ENCODE measurements around the gene SLC4A7.

Gene SLC4A7

GRCh38 chr3:27391796-27392195 is 92.4 kb downstream of the SLC4A7 start:
- H3K4me2 ChIP-seq (ENCODE audit: low read depth, low read length, poor library complexity, severe bottlenecking) = no peak overlapping the region
- no peaks in the 10 kb centered on the region for H4K20me1 ChIP-seq (ENCODE audit: insufficient read depth, low read length, poor library complexity, severe bottlenecking)
- no peak overlapping the region for H3K9ac ChIP-seq (ENCODE audit: low read depth, low read length, poor library complexity, severe bottlenecking)
- no peaks in the 10 kb centered on the region for H3K9me2 ChIP-seq (replicated peaks; ENCODE audit: low read depth, low read length)
- no peaks in the 10 kb centered on the region for H3F3A ChIP-seq (ENCODE audit: low read depth)
- no peaks in the 10 kb centered on the region for H3K79me2 ChIP-seq (ENCODE audit: insufficient read depth, low read length)
- no peaks in the 10 kb centered on the region for H3K4me1 ChIP-seq (ENCODE audit: insufficient read depth, low read length, poor library complexity, severe bottlenecking)
- no peak overlapping the region for H2AFZ ChIP-seq (ENCODE audit: low read length)
- TF ChIP-seq, protein P1, sequence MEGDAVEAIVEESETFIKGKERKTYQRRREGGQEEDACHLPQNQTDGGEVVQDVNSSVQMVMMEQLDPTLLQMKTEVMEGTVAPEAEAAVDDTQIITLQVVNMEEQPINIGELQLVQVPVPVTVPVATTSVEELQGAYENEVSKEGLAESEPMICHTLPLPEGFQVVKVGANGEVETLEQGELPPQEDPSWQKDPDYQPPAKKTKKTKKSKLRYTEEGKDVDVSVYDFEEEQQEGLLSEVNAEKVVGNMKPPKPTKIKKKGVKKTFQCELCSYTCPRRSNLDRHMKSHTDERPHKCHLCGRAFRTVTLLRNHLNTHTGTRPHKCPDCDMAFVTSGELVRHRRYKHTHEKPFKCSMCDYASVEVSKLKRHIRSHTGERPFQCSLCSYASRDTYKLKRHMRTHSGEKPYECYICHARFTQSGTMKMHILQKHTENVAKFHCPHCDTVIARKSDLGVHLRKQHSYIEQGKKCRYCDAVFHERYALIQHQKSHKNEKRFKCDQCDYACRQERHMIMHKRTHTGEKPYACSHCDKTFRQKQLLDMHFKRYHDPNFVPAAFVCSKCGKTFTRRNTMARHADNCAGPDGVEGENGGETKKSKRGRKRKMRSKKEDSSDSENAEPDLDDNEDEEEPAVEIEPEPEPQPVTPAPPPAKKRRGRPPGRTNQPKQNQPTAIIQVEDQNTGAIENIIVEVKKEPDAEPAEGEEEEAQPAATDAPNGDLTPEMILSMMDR (conservative IDR thresholded peaks at IDR 0.05; ENCODE audit: low read length) = no peak
- TF ChIP-seq EZH2phosphoT487 (IDR thresholded peaks at IDR 0.05; ENCODE audit: borderline replicate concordance) = no peak
- no peaks in the 10 kb centered on the region for H3K9me3 ChIP-seq (ENCODE audit: insufficient read depth, low read depth, low read length)
- no peaks in the 10 kb centered on the region for H3K27me3 ChIP-seq (ENCODE audit: insufficient read depth, low read length, poor library complexity, severe bottlenecking)
- peaks cover 43% of the 10 kb centered on the region for H3K36me3 ChIP-seq (ENCODE audit: insufficient read depth, low read length)
- H3K4me3 ChIP-seq (ENCODE audit: low read length, poor library complexity, severe bottlenecking) = no peak overlapping the region

DNA sequence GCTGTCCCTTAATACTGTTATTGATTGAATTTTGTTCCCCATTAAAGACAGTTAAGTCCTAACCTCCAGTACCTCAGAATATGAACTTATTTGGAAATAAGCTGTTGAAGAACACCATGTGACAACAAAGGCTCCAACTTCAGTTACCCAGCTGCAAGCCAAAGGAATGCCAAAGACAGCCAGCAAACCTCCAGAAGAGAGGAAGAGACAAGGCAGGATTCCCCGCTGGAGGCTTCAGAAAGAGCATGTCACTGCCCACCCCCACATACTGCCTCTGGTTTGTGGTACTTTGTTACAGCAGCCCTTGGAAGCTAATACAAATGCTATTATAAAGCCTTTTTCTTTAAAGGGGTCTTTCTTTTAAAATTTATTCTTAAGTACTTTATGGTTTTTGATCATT is 96.6 kb downstream of the SLC4A7 start:
- Histone ChIP-seq H3K9me2 (replicated peaks; ENCODE audit: low read depth, low read length) (no peaks in the 10 kb centered on the region), H3K79me2 (ENCODE audit: insufficient read depth, low read length) (no peaks in the 10 kb centered on the region), H3K4me2 (ENCODE audit: low read depth, low read length, poor library complexity, severe bottlenecking) (no peak overlapping the region), H3K9ac (ENCODE audit: low read depth, low read length, poor library complexity, severe bottlenecking) (no peak overlapping the region), H3K36me3 (ENCODE audit: insufficient read depth, low read length) (peaks cover 40% of the 10 kb centered on the region), H2AFZ (ENCODE audit: low read length) (no peak overlapping the region), H3F3A (ENCODE audit: low read depth) (no peaks in the 10 kb centered on the region), H3K27me3 (ENCODE audit: insufficient read depth, low read length, poor library complexity, severe bottlenecking) (no peaks in the 10 kb centered on the region), H3K4me1 (ENCODE audit: insufficient read depth, low read length, poor library complexity, severe bottlenecking) (no peaks in the 10 kb centered on the region), H3K9me3 (ENCODE audit: insufficient read depth, low read depth, low read length) (no peaks in the 10 kb centered on the region), H4K20me1 (ENCODE audit: insufficient read depth, low read length, poor library complexity, severe bottlenecking) (no peaks in the 10 kb centered on the region), H3K4me3 (ENCODE audit: low read length, poor library complexity, severe bottlenecking) (no peak overlapping the region)
- no peak for TF ChIP-seq EZH2phosphoT487 (IDR thresholded peaks at IDR 0.05; ENCODE audit: borderline replicate concordance)
- TF ChIP-seq, protein P1 (conservative IDR thresholded peaks at IDR 0.05; ENCODE audit: low read length) = no peak

DNA sequence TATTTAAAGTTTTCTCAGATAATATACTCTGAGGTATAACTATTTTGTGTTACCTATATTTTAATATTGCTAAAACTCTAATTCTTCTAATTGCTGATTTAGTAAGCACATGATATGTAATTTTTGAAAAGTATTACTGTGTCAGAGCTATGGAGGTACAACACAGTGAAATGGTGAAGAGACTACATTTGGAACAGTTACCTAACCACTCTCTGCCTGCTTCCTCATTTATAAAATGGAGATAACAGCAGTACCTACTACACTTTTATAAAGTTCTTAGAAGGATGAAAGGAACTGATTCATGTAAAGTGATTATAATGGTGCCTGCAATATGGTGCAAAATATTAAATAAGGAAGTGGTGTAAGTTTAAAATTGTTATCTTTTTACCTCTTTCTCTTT is 98.7 kb downstream of the SLC4A7 start:
- H3K9me3 ChIP-seq (ENCODE audit: insufficient read depth, low read depth, low read length) = no peaks in the 10 kb centered on the region
- peaks cover 45% of the 10 kb centered on the region for H3K36me3 ChIP-seq (ENCODE audit: insufficient read depth, low read length)
- no peaks in the 10 kb centered on the region for H3K27me3 ChIP-seq (ENCODE audit: insufficient read depth, low read length, poor library complexity, severe bottlenecking)
- no peak overlapping the region for H3K4me2 ChIP-seq (ENCODE audit: low read depth, low read length, poor library complexity, severe bottlenecking)
- H3K4me3 ChIP-seq (ENCODE audit: low read length, poor library complexity, severe bottlenecking) = no peak overlapping the region
- TF ChIP-seq EZH2phosphoT487 (IDR thresholded peaks at IDR 0.05; ENCODE audit: borderline replicate concordance) = no peak
- TF ChIP-seq, protein P1 (conservative IDR thresholded peaks at IDR 0.05; ENCODE audit: low read length) = no peak
- H3K9me2 ChIP-seq (replicated peaks; ENCODE audit: low read depth, low read length) = no peaks in the 10 kb centered on the region
- no peak overlapping the region for H3K9ac ChIP-seq (ENCODE audit: low read depth, low read length, poor library complexity, severe bottlenecking)
- no peaks in the 10 kb centered on the region for H3F3A ChIP-seq (ENCODE audit: low read depth)
- H3K4me1 ChIP-seq (ENCODE audit: insufficient read depth, low read length, poor library complexity, severe bottlenecking) = no peaks in the 10 kb centered on the region
- no peak overlapping the region for H2AFZ ChIP-seq (ENCODE audit: low read length)
- no peaks in the 10 kb centered on the region for H3K79me2 ChIP-seq (ENCODE audit: insufficient read depth, low read length)
- H4K20me1 ChIP-seq (ENCODE audit: insufficient read depth, low read length, poor library complexity, severe bottlenecking) = no peaks in the 10 kb centered on the region

All from Loucy (cell line).